HepG2 (cell line): Measurements from ENCODE around the gene MPP1. TPM values are rescaled to one million over a fixed set of nuclear protein-coding genes. Genes with fewer than 3 reads are reported as not detected.

ENCODE experiments used
- ASH2L ChIP-seq: fragments of 300-600, 200-600 bp; sonication (generic); IDR thresholded peaks from 2 replicates; pipeline ENCODE4 v1.7.0; 2017; ENCODE audit warnings: low read depth, mild to moderate bottlenecking, moderate library complexity, mixed read lengths, low read length; ENCODE audit not compliant: insufficient read length
- ATF2 ChIP-seq: sonication (generic); formaldehyde crosslinking; IDR thresholded peaks from 2 replicates; pipeline ENCODE4 v1.4.0; 2020; ENCODE audit warnings: missing genetic modification reagents
- CBX2 ChIP-seq, 2 experiments: fragments of 200-600 bp in 1 of 2; sonication (generic); formaldehyde crosslinking in 1 of 2; IDR thresholded peaks; 2 replicates each; pipeline versions ENCODE4 v1.7.0 to v1.8.1; 2018 to 2022; ENCODE audit warnings: low read depth in 2 of 2, low read length in 1 of 2, mild to moderate bottlenecking in 1 of 2, missing genetic modification reagents in 1 of 2
- KDM5B ChIP-seq: sonication (generic); formaldehyde crosslinking; IDR thresholded peaks from 2 replicates; pipeline ENCODE4 v1.4.0; 2020; ENCODE audit warnings: missing genetic modification reagents, mild to moderate bottlenecking, borderline replicate concordance
- KLF12 ChIP-seq: sonication (generic); formaldehyde crosslinking; IDR thresholded peaks from 2 replicates; pipeline ENCODE4 v1.4.0; 2020; ENCODE audit warnings: missing genetic modification reagents, borderline replicate concordance
- NFYB ChIP-seq: sonication (generic); formaldehyde crosslinking; IDR thresholded peaks from 2 replicates; pipeline ENCODE4 v1.4.0; 2020; ENCODE audit warnings: missing genetic modification reagents
- NFYC ChIP-seq: IDR thresholded peaks from 2 replicates; pipeline ENCODE4 v1.6.1; 2016; ENCODE audit warnings: missing genetic modification reagents, missing compliant biosample characterization
- POLR2AphosphoS2 ChIP-seq: IDR thresholded peaks from 2 replicates; pipeline ENCODE4 v1.6.1; 2011; ENCODE audit warnings: low read depth, low read length, improper control_type of control experiment
- SAP130 ChIP-seq: IDR thresholded peaks from 2 replicates; pipeline ENCODE4 v1.6.1; 2016; ENCODE audit warnings: low read depth
- TBL1XR1 ChIP-seq: fragments of 150-350 bp; IDR thresholded peaks from 2 replicates; pipeline ENCODE4 v1.6.1; 2014; ENCODE audit warnings: borderline replicate concordance, low read length; ENCODE audit not compliant: partially characterized antibody
- TEAD2 ChIP-seq: sonication (generic); formaldehyde crosslinking; IDR thresholded peaks from 2 replicates; pipeline ENCODE4 v1.9.0; 2021; ENCODE audit warnings: missing genetic modification reagents
- THAP11 ChIP-seq: IDR thresholded peaks from 2 replicates; pipeline ENCODE4 v1.6.1; 2016; ENCODE audit warnings: missing biosample characterization, missing genetic modification reagents
- XRCC5 ChIP-seq: fragments of 200-400 bp; formaldehyde crosslinking; optimal IDR thresholded peaks from 2 replicates; pipeline ENCODE3; 2017; ENCODE audit warnings: mild to moderate bottlenecking, low read length
- ZC3H13 ChIP-seq: sonication (generic); formaldehyde crosslinking; IDR thresholded peaks from 2 replicates; pipeline ENCODE4 v1.8.1; 2023; ENCODE audit warnings: mild to moderate bottlenecking, missing genetic modification reagents, moderate library complexity
- ZFY ChIP-seq: sonication (generic); formaldehyde crosslinking; IDR thresholded peaks from 2 replicates; pipeline ENCODE4 v1.4.0; 2020; ENCODE audit warnings: missing genetic modification reagents
- ZNF230 ChIP-seq: sonication (generic); formaldehyde crosslinking; IDR thresholded peaks from 2 replicates; pipeline ENCODE4 v1.4.0; 2020; ENCODE audit warnings: mild to moderate bottlenecking, missing genetic modification reagents
- ZNF652 ChIP-seq: IDR thresholded peaks from 2 replicates; pipeline ENCODE4 v1.6.1; 2016; ENCODE audit warnings: low read depth, borderline replicate concordance
- polyA plus RNA-seq, 8 experiments: library from polyadenylated mRNA; depleted of rRNA in 3 of 8; stranded (reverse) in 7 of 8; unstranded in 1 of 8; fragments of >200 nt; fragmentation: Illumina TruSeq in 4 of 8; extraction: Trizol in 4 of 8; gene quantifications; 2 replicates each; pipeline versions ENCODE4 v1.2.1 to v1.2.3, GENCODE V29; 2011 to 2016; ENCODE audit warnings: low read depth in 4 of 8, missing spikeins in 1 of 8, mixed read lengths in 1 of 8; ENCODE audit not compliant: insufficient read depth in 1 of 8
- total RNA-seq, 5 experiments: library from RNA; depleted of rRNA; stranded (reverse); fragments of >200 nt; fragmentation: Illumina TruSeq; extraction: Trizol; gene quantifications; 2 replicates each; pipeline ENCODE4 v1.2.3, GENCODE V29; 2016; ENCODE audit warnings: low read depth in 1 of 5
- TF ChIP-seq, protein P1 (sequence below): IDR thresholded peaks from 2 replicates; pipeline ENCODE4 v1.6.1; 2016; ENCODE audit warnings: missing compliant biosample characterization, missing genetic modification reagents, borderline replicate concordance
- TF ChIP-seq, protein P2 (sequence below): sonication (generic); formaldehyde crosslinking; IDR thresholded peaks from 2 replicates; pipeline ENCODE4 v1.4.0; 2020; ENCODE audit warnings: missing genetic modification reagents
- TF ChIP-seq, protein P3 (sequence below): IDR thresholded peaks from 2 replicates; pipeline ENCODE4 v1.6.1; 2016; ENCODE audit warnings: control low read depth
- TF ChIP-seq, protein P4 (sequence below): sonication (generic); formaldehyde crosslinking; IDR thresholded peaks from 2 replicates; pipeline ENCODE4 v1.8.1; 2023; ENCODE audit warnings: mild to moderate bottlenecking, inconsistent platforms, moderate library complexity, missing genetic modification reagents, borderline replicate concordance

Gene MPP1
- total and polyA plus RNA-seq, 2 of the 13 experiments (the other 11 are each of a cell fraction or from before 2014, with no cell fraction given): 7.8 to 8.1 TPM

- TF ChIP-seq, protein P1, sequence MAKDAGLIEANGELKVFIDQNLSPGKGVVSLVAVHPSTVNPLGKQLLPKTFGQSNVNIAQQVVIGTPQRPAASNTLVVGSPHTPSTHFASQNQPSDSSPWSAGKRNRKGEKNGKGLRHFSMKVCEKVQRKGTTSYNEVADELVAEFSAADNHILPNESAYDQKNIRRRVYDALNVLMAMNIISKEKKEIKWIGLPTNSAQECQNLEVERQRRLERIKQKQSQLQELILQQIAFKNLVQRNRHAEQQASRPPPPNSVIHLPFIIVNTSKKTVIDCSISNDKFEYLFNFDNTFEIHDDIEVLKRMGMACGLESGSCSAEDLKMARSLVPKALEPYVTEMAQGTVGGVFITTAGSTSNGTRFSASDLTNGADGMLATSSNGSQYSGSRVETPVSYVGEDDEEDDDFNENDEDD (CRISPR knock-in tag): peak; percentile 60; the same call in 1 of the 2 replicates
- TF ChIP-seq, protein P2, sequence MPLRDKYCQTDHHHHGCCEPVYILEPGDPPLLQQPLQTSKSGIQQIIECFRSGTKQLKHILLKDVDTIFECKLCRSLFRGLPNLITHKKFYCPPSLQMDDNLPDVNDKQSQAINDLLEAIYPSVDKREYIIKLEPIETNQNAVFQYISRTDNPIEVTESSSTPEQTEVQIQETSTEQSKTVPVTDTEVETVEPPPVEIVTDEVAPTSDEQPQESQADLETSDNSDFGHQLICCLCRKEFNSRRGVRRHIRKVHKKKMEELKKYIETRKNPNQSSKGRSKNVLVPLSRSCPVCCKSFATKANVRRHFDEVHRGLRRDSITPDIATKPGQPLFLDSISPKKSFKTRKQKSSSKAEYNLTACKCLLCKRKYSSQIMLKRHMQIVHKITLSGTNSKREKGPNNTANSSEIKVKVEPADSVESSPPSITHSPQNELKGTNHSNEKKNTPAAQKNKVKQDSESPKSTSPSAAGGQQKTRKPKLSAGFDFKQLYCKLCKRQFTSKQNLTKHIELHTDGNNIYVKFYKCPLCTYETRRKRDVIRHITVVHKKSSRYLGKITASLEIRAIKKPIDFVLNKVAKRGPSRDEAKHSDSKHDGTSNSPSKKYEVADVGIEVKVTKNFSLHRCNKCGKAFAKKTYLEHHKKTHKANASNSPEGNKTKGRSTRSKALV: 0 out of 2 replicates have a peak, but pooled peaks have one; percentile 23
- peak; percentile 19; the same call in 1 of the 2 replicates for TF ChIP-seq KDM5B (CRISPR knock-in tag)
- TF ChIP-seq ZC3H13: 0 out of 2 replicates have a peak, but pooled peaks have one; percentile 28
- TF ChIP-seq ZNF652 (CRISPR knock-in tag): no peak
- peak; percentile 15 for TF ChIP-seq ASH2L
- no peak for TF ChIP-seq XRCC5
- no peak for TF ChIP-seq TBL1XR1
- no peak for TF ChIP-seq ZNF230 (CRISPR knock-in tag)
- peak; percentile 69; the same call in 1 of the 2 replicates for TF ChIP-seq ZFY (CRISPR knock-in tag)
- TF ChIP-seq TEAD2 (CRISPR knock-in tag): no peak
- no peak for TF ChIP-seq ATF2 (CRISPR knock-in tag)
- 0 out of 2 replicates have a peak, but pooled peaks have one; percentile 18 for TF ChIP-seq THAP11
- peak; percentile 57 for TF ChIP-seq SAP130 (CRISPR knock-in tag)
- 0 out of 2 replicates have a peak, but pooled peaks have one; percentile 38 for TF ChIP-seq NFYB (CRISPR knock-in tag)
- TF ChIP-seq, protein P3, sequence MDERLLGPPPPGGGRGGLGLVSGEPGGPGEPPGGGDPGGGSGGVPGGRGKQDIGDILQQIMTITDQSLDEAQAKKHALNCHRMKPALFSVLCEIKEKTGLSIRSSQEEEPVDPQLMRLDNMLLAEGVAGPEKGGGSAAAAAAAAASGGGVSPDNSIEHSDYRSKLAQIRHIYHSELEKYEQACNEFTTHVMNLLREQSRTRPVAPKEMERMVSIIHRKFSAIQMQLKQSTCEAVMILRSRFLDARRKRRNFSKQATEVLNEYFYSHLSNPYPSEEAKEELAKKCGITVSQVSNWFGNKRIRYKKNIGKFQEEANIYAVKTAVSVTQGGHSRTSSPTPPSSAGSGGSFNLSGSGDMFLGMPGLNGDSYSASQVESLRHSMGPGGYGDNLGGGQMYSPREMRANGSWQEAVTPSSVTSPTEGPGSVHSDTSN (CRISPR knock-in tag): peak; percentile 55; the same call in 1 of the 2 replicates
- peak; percentile 36 for TF ChIP-seq NFYC (CRISPR knock-in tag)
- no peak for TF ChIP-seq CBX2 (IDR thresholded peaks at IDR 0.05; ENCODE audit: low read depth, low read length)
- TF ChIP-seq CBX2 (CRISPR knock-in tag; IDR thresholded peaks at IDR 0.05; ENCODE audit: low read depth): 0 out of 2 replicates have a peak, but pooled peaks have one; percentile 48
- no peak for TF ChIP-seq POLR2AphosphoS2
- TF ChIP-seq, protein P4, sequence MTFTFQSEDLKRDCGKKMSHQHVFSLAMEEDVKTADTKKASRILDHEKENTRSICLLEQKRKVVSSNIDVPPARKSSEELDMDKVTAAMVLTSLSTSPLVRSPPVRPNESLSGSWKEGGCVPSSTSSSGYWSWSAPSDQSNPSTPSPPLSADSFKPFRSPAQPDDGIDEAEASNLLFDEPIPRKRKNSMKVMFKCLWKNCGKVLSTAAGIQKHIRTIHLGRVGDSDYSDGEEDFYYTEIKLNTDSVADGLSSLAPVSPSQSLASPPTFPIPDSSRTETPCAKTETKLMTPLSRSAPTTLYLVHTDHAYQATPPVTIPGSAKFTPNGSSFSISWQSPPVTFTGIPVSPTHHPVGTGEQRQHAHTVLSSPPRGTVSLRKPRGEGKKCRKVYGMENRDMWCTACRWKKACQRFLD (CRISPR knock-in tag): no peak
- no peak for TF ChIP-seq KLF12 (CRISPR knock-in tag)
These were observed at the start of gene MPP1 (continued) for GRCh38 chrX:154804957-154805695.
